GM12864 (cell line): ENCODE measurements around the gene SNTB2.

Experiments used
- DNase-seq: peaks from one replicate; pipeline ENCODE4 v3.0.0-alpha.2; 2011; ENCODE audit warnings: low read depth
- H3K4me3 ChIP-seq: 2 replicates; pipeline ENCODE4 v1.5.1; 2011; ENCODE audit warnings: mild to moderate bottlenecking, low read depth, low read length, control low read depth
- CTCF ChIP-seq: IDR thresholded peaks from 2 replicates; pipeline ENCODE4 v1.5.1; 2011; ENCODE audit warnings: low read depth, mild to moderate bottlenecking, moderate library complexity, low read length, control low read depth, inconsistent platforms; ENCODE audit errors: missing control alignments

Gene SNTB2

GRCh38 chr16:69346683-69347082, 159.7 kb downstream of the SNTB2 start:
- H3K4me3 ChIP-seq: no peak overlapping the region
- TF ChIP-seq CTCF: no peak
- DNase-seq: no peak

- no peak for TF ChIP-seq CTCF
- no peak overlapping the region for H3K4me3 ChIP-seq
- no peak for DNase-seq
These were observed 161.3 kb downstream of the SNTB2 start for GRCh38 chr16:69348222-69348621.

GRCh38 chr16:69349536-69349935, 162.6 kb downstream of the SNTB2 start:
- TF ChIP-seq CTCF: no peak

GRCh38 chr16:69350536-69351133, 163.7 kb downstream of the SNTB2 start:
- DNase-seq: no peak
- no peak for TF ChIP-seq CTCF
- no peak overlapping the region for H3K4me3 ChIP-seq

More at GRCh38 chr16:69349536-69349935, 162.6 kb downstream of the SNTB2 start:
- DNase-seq: no peak
- H3K4me3 ChIP-seq: no peak overlapping the region

GRCh38 chr16:69351309-69352027, 164.5 kb downstream of the SNTB2 start, which contains the start of gene TMED6:
TMED6 (minus strand) TSS chr16:69351786; CDS start chr16:69351753, 33 bp downstream.
- no peak within 1 kb of the TSS for H3K4me3 ChIP-seq
- no peak for DNase-seq
- TF ChIP-seq CTCF: no peak
